Right ventricle myocardium superior (tissue), 1 donor: ENCODE measurements around the gene SLC25A12. TPM values are rescaled to one million over a fixed set of nuclear protein-coding genes. Genes with fewer than 3 reads are reported as not detected.
"Not testable (repeated sequence)": the region's sequence is repeated elsewhere in the genome, so short reads cannot be mapped to it uniquely, and the experiment has no call there.

Experiments used
- ATAC-seq: fragments of 200-7000 bp; cut with Tn5 transposase; one replicate; pipeline ENCODE4 v1.9.1; 2020; ENCODE audit warnings: mild to moderate bottlenecking; ENCODE audit not compliant: poor library complexity
- DNase-seq: peaks from one replicate; pipeline ENCODE4 v3.0.0-alpha.2; 2020
- intact Hi-C: fragments of 100-400 bp; cut with DNase I; formaldehyde crosslinking; loops from one replicate; pipeline ENCODE4 v1.11.2; 2022
- long read RNA-seq: library from polyadenylated mRNA; unstranded; transcript quantifications from one replicate; pipeline ENCODE4 v2.0.0, GENCODE V29; 2021
- total RNA-seq: library from RNA; stranded (reverse); fragmentation: NEBNext Ultra II Directional; extraction: Animal tissue kit (Norgen Biotek cat#: 25700); gene quantifications from one replicate; pipeline ENCODE4 v1.2.1, GENCODE V29; 2021
- donor health status: DM: no; HTN: yes; CAD: no; lungs with severe emphysema.

Gene SLC25A12
- total RNA-seq: 107 TPM
- long read RNA-seq, transcript SLC25A12-202 (18 exons, 2,979 nt): major isoform, 289 of 343 reads
- long read RNA-seq, partial matches to known transcripts: 27 of 343 reads
- long read RNA-seq, other reads (novel, unspliced or antisense): 27 of 343 reads

GRCh38 chr2:171893824-171894611 is at the start of gene SLC25A12:
SLC25A12 (minus strand) TSS chr2:171894244; CDS start chr2:171894214, 30 bp downstream.
- DNase-seq (peak; percentile 92), ATAC-seq (peak; percentile 98)
- intact Hi-C loops: no loop called here

- DNase-seq (no peak), ATAC-seq (no peak)
- intact Hi-C loops: no loop called here
These were observed 47.3 kb upstream of the SLC25A12 start for GRCh38 chr2:171941316-171941699.

GRCh38 chr2:171939743-171940071 is 45.7 kb upstream of the SLC25A12 start:
- ATAC-seq (no peak), DNase-seq (no peak)
- intact Hi-C loops: no loop called here

GRCh38 chr2:171939058-171939742 is 45.2 kb upstream of the SLC25A12 start:
- ATAC-seq (no peak), DNase-seq (no peak)
- intact Hi-C loops: no loop called here

GRCh38 chr2:171930385-171930784 is 36.3 kb upstream of the SLC25A12 start:
- ATAC-seq (no peak), DNase-seq (no peak)
- intact Hi-C loops: no loop called here

- DNase-seq (no peak), ATAC-seq (no peak)
- intact Hi-C loops: no loop called here
These were observed 30.3 kb upstream of the SLC25A12 start for GRCh38 chr2:171924170-171924942.

- intact Hi-C loops: no loop called here
- ATAC-seq: no peak
These were observed 29.2 kb upstream of the SLC25A12 start for GRCh38 chr2:171923206-171923605.

GRCh38 chr2:171922230-171923022 is 28.4 kb upstream of the SLC25A12 start, which contains the start of gene HAT1:
HAT1 (plus strand) TSS chr2:171922461; CDS start chr2:171922501, 40 bp downstream.
- DNase-seq: peak; percentile 98
- intact Hi-C loops: no loop called here
- ATAC-seq: peak; percentile 100

More at GRCh38 chr2:171923206-171923605, 29.2 kb upstream of the SLC25A12 start:
- DNase-seq: no peak

- intact Hi-C loops: no loop called here
- no peak for ATAC-seq
These were observed 27.9 kb upstream of the SLC25A12 start for GRCh38 chr2:171921970-171922229.

GRCh38 chr2:171919453-171919852 is 25.4 kb upstream of the SLC25A12 start:
- intact Hi-C loops: no loop called here
- DNase-seq (no peak), ATAC-seq (no peak)

More at GRCh38 chr2:171921970-171922229, 27.9 kb upstream of the SLC25A12 start:
- DNase-seq: no peak

GRCh38 chr2:171913517-171913916 is 19.5 kb upstream of the SLC25A12 start:
- no peak for ATAC-seq
- intact Hi-C loops: no loop called here
- DNase-seq: no peak

GRCh38 chr2:171910494-171910893 is 16.4 kb upstream of the SLC25A12 start:
- DNase-seq (no peak), ATAC-seq (no peak)
- intact Hi-C loops: no loop called here

GRCh38 chr2:171909266-171909665 is 15.2 kb upstream of the SLC25A12 start:
- intact Hi-C loops: no loop called here
- DNase-seq: no peak
- ATAC-seq: no peak

- ATAC-seq (no peak), DNase-seq (no peak)
- intact Hi-C loops: no loop called here
These were observed 14.2 kb upstream of the SLC25A12 start for GRCh38 chr2:171908235-171908634.

GRCh38 chr2:171902840-171903420 is 8.9 kb upstream of the SLC25A12 start:
- intact Hi-C loops: no loop called here
- DNase-seq (no peak), ATAC-seq (no peak)

GRCh38 chr2:171899623-171900282 is 5.7 kb upstream of the SLC25A12 start:
- intact Hi-C loops, ATAC-seq, DNase-seq: not testable (repeated sequence)

GRCh38 chr2:171895786-171896185 is 1.7 kb upstream of the SLC25A12 start:
- ATAC-seq (no peak), DNase-seq (no peak)
- intact Hi-C loops: no loop called here

- intact Hi-C loops: no loop called here
- no peak for DNase-seq
- ATAC-seq: no peak
These were observed 536 bp upstream of the SLC25A12 start for GRCh38 chr2:171894612-171894947.
